WTC11 (cell line): Measurements from ENCODE around the gene PKHD1. TPM values are rescaled to one million over a fixed set of nuclear protein-coding genes. Genes with fewer than 3 reads are reported as not detected.

Experiments
- ATAC-seq: fragments of 200-7000 bp; cut with Tn5 transposase; 2 replicates; pipeline ENCODE4 v1.10.0; 2021; ENCODE audit warnings: mild to moderate bottlenecking, moderate library complexity
- CTCF ChIA-PET: fragments of 300-600 bp; sonication (Branson Sonifier 250); formaldehyde crosslinking; loops from one replicate; lab custom pipeline; 2021; ENCODE audit warnings: antibody characterized with exemption; lab: Charles Lee
- POLR2A ChIA-PET: fragments of 350-600 bp; sonication (Branson Sonifier 250); formaldehyde crosslinking; loops from one replicate; lab custom pipeline; 2021; ENCODE audit warnings: antibody characterized with exemption; lab: Charles Lee
- DNase-seq: peaks from one replicate; pipeline ENCODE4 v3.0.0; 2021; ENCODE audit warnings: low spot score
- H3K27ac Mint-ChIP-seq: 2 replicates; pipeline ENCODE4 v1.8.0; 2021; ENCODE audit warnings: mixed read lengths
- H3K27me3 Mint-ChIP-seq: 2 replicates; pipeline ENCODE4 v1.8.0; 2021; ENCODE audit warnings: low read depth, mild to moderate bottlenecking, moderate library complexity, mixed read lengths
- H3K36me3 Mint-ChIP-seq: 2 replicates; pipeline ENCODE4 v1.8.0; 2021; ENCODE audit warnings: mixed read lengths
- H3K4me1 Mint-ChIP-seq: 2 replicates; pipeline ENCODE4 v1.8.0; 2022; ENCODE audit warnings: mixed read lengths
- H3K4me3 Mint-ChIP-seq: 2 replicates; pipeline ENCODE4 v1.8.0; 2021; ENCODE audit warnings: mild to moderate bottlenecking, moderate library complexity, mixed read lengths
- H3K9me3 Mint-ChIP-seq: 2 replicates; pipeline ENCODE4 v1.8.0; 2021; ENCODE audit warnings: mixed read lengths
- CBFB ChIP-seq: sonication (generic); formaldehyde crosslinking; IDR thresholded peaks from 2 replicates; pipeline ENCODE4 v1.8.1; 2022; ENCODE audit warnings: mild to moderate bottlenecking, low read depth, missing genetic modification reagents
- ELF4 ChIP-seq: sonication (generic); formaldehyde crosslinking; IDR thresholded peaks from 2 replicates; pipeline ENCODE4 v1.8.1; 2022; ENCODE audit warnings: low read depth, mild to moderate bottlenecking, moderate library complexity, missing genetic modification reagents
- EMX1 ChIP-seq: fragments of 250-450 bp; sonication (Bioruptor Pico); IDR thresholded peaks from 2 replicates; pipeline ENCODE4 v1.8.0; 2021; ENCODE audit warnings: mild to moderate bottlenecking
- GABPB1 ChIP-seq: sonication (generic); formaldehyde crosslinking; IDR thresholded peaks from 2 replicates; pipeline ENCODE4 v1.8.1; 2023; ENCODE audit warnings: mild to moderate bottlenecking, missing genetic modification reagents
- IRF2 ChIP-seq: sonication (generic); formaldehyde crosslinking; IDR thresholded peaks from 2 replicates; pipeline ENCODE4 v1.8.0; 2022; ENCODE audit warnings: low read depth, missing genetic modification reagents, borderline replicate concordance
- NR2C2 ChIP-seq: sonication (generic); formaldehyde crosslinking; IDR thresholded peaks from 2 replicates; pipeline ENCODE4 v1.8.0; 2022; ENCODE audit warnings: mild to moderate bottlenecking, missing genetic modification reagents
- SP1 ChIP-seq: sonication (generic); formaldehyde crosslinking; conservative IDR thresholded peaks from 2 replicates; pipeline ENCODE4 v1.8.1; 2022; ENCODE audit warnings: missing genetic modification reagents
- ZNF121 ChIP-seq: sonication (generic); formaldehyde crosslinking; IDR thresholded peaks from 2 replicates; pipeline ENCODE4 v1.8.0; 2023; ENCODE audit warnings: missing genetic modification reagents
- ZNF423 ChIP-seq: fragments of 250-450 bp; sonication (Bioruptor Pico); IDR thresholded peaks from 2 replicates; pipeline ENCODE4 v2.1.2; 2022; ENCODE audit warnings: mild to moderate bottlenecking, moderate library complexity
- total RNA-seq: library from RNA; stranded (reverse); gene quantifications from 3 replicates; pipeline ENCODE4 v1.2.3, GENCODE V29; 2021
- TF ChIP-seq, protein P1 (sequence below): fragments of 200-600 bp; IDR thresholded peaks from 2 replicates; pipeline ENCODE4 v1.8.0; 2022; ENCODE audit warnings: antibody characterized with exemption
- TF ChIP-seq, protein P2 (sequence below): sonication (generic); formaldehyde crosslinking; IDR thresholded peaks from 2 replicates; pipeline ENCODE4 v1.8.1; 2022; ENCODE audit warnings: low read depth, mild to moderate bottlenecking, moderate library complexity, missing genetic modification reagents, borderline replicate concordance
- TF ChIP-seq, protein P3 (sequence below): sonication (generic); formaldehyde crosslinking; IDR thresholded peaks from 2 replicates; pipeline ENCODE4 v1.8.1; 2023; ENCODE audit warnings: mild to moderate bottlenecking, missing genetic modification reagents, moderate library complexity
- TF ChIP-seq, protein P4 (sequence below): fragments of 250-450 bp; sonication (Bioruptor Pico); IDR thresholded peaks from 2 replicates; pipeline ENCODE4 v1.9.0; 2021; ENCODE audit warnings: mild to moderate bottlenecking, borderline replicate concordance
- TF ChIP-seq, protein P5 (sequence below): sonication (generic); formaldehyde crosslinking; IDR thresholded peaks from 2 replicates; pipeline ENCODE4 v1.8.1; 2022; ENCODE audit warnings: mild to moderate bottlenecking, missing genetic modification reagents, moderate library complexity, borderline replicate concordance
- TF ChIP-seq, protein P6 (sequence below): sonication (generic); formaldehyde crosslinking; IDR thresholded peaks from 2 replicates; pipeline ENCODE4 v1.8.0; 2023; ENCODE audit warnings: mild to moderate bottlenecking, missing genetic modification reagents

PKHD1 gene
- total RNA-seq, 1 experiment from 2014 or later: 0.15 TPM

DNA sequence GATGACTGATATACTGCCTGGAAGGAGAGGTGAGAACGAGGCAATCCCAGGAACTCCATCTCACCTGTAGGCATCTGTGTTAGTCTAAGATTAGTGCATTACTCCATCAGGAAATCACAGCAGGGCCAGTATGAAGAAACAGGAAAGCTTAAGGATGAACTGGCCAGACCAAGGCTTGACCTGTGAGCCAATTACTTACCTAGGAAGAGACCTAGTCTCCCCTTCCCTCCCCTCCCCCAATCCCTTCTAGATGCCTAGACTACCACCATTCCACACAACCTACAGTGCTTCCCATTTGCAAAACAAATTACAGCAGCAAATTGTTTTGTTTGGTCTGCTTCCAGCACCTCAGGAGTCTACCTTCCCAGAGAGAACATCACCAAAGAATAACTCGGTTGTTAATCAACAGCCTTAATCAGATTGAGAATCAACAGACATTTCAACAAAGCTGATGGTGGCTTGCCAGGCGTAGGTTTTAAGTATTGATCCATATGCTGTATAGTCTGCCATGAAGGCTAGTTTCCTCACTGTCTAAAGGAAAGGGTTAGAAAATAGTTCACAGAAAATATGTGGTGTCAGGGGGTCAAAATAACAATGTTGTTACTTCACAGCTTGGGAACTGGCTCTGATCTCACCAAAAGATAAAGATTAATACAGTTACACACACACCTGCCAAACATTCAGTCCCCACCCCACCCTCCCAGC is 10.1 kb downstream of the PKHD1 start (continued):
- TF ChIP-seq, protein P1, sequence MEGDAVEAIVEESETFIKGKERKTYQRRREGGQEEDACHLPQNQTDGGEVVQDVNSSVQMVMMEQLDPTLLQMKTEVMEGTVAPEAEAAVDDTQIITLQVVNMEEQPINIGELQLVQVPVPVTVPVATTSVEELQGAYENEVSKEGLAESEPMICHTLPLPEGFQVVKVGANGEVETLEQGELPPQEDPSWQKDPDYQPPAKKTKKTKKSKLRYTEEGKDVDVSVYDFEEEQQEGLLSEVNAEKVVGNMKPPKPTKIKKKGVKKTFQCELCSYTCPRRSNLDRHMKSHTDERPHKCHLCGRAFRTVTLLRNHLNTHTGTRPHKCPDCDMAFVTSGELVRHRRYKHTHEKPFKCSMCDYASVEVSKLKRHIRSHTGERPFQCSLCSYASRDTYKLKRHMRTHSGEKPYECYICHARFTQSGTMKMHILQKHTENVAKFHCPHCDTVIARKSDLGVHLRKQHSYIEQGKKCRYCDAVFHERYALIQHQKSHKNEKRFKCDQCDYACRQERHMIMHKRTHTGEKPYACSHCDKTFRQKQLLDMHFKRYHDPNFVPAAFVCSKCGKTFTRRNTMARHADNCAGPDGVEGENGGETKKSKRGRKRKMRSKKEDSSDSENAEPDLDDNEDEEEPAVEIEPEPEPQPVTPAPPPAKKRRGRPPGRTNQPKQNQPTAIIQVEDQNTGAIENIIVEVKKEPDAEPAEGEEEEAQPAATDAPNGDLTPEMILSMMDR: no peak
- TF ChIP-seq ELF4 (CRISPR knock-in tag): no peak
- no peak for TF ChIP-seq EMX1 (CRISPR knock-in tag)
- TF ChIP-seq, protein P2, sequence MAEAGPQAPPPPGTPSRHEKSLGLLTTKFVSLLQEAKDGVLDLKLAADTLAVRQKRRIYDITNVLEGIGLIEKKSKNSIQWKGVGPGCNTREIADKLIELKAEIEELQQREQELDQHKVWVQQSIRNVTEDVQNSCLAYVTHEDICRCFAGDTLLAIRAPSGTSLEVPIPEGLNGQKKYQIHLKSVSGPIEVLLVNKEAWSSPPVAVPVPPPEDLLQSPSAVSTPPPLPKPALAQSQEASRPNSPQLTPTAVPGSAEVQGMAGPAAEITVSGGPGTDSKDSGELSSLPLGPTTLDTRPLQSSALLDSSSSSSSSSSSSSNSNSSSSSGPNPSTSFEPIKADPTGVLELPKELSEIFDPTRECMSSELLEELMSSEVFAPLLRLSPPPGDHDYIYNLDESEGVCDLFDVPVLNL (CRISPR knock-in tag): no peak
- TF ChIP-seq, protein P3, sequence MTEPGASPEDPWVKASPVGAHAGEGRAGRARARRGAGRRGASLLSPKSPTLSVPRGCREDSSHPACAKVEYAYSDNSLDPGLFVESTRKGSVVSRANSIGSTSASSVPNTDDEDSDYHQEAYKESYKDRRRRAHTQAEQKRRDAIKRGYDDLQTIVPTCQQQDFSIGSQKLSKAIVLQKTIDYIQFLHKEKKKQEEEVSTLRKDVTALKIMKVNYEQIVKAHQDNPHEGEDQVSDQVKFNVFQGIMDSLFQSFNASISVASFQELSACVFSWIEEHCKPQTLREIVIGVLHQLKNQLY: no peak
- no peak for TF ChIP-seq GABPB1
- no peak for TF ChIP-seq SP1 (CRISPR knock-in tag)
- TF ChIP-seq, protein P4, sequence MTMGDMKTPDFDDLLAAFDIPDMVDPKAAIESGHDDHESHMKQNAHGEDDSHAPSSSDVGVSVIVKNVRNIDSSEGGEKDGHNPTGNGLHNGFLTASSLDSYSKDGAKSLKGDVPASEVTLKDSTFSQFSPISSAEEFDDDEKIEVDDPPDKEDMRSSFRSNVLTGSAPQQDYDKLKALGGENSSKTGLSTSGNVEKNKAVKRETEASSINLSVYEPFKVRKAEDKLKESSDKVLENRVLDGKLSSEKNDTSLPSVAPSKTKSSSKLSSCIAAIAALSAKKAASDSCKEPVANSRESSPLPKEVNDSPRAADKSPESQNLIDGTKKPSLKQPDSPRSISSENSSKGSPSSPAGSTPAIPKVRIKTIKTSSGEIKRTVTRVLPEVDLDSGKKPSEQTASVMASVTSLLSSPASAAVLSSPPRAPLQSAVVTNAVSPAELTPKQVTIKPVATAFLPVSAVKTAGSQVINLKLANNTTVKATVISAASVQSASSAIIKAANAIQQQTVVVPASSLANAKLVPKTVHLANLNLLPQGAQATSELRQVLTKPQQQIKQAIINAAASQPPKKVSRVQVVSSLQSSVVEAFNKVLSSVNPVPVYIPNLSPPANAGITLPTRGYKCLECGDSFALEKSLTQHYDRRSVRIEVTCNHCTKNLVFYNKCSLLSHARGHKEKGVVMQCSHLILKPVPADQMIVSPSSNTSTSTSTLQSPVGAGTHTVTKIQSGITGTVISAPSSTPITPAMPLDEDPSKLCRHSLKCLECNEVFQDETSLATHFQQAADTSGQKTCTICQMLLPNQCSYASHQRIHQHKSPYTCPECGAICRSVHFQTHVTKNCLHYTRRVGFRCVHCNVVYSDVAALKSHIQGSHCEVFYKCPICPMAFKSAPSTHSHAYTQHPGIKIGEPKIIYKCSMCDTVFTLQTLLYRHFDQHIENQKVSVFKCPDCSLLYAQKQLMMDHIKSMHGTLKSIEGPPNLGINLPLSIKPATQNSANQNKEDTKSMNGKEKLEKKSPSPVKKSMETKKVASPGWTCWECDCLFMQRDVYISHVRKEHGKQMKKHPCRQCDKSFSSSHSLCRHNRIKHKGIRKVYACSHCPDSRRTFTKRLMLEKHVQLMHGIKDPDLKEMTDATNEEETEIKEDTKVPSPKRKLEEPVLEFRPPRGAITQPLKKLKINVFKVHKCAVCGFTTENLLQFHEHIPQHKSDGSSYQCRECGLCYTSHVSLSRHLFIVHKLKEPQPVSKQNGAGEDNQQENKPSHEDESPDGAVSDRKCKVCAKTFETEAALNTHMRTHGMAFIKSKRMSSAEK (CRISPR knock-in tag): no peak
- 0 out of 2 replicates have a peak, but pooled peaks have one; percentile 33 for TF ChIP-seq CBFB (CRISPR knock-in tag)
- no peak for TF ChIP-seq NR2C2
- TF ChIP-seq, protein P5, sequence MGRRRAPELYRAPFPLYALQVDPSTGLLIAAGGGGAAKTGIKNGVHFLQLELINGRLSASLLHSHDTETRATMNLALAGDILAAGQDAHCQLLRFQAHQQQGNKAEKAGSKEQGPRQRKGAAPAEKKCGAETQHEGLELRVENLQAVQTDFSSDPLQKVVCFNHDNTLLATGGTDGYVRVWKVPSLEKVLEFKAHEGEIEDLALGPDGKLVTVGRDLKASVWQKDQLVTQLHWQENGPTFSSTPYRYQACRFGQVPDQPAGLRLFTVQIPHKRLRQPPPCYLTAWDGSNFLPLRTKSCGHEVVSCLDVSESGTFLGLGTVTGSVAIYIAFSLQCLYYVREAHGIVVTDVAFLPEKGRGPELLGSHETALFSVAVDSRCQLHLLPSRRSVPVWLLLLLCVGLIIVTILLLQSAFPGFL (CRISPR knock-in tag): no peak
- TF ChIP-seq ZNF121 (CRISPR knock-in tag): no peak
- TF ChIP-seq, protein P6, sequence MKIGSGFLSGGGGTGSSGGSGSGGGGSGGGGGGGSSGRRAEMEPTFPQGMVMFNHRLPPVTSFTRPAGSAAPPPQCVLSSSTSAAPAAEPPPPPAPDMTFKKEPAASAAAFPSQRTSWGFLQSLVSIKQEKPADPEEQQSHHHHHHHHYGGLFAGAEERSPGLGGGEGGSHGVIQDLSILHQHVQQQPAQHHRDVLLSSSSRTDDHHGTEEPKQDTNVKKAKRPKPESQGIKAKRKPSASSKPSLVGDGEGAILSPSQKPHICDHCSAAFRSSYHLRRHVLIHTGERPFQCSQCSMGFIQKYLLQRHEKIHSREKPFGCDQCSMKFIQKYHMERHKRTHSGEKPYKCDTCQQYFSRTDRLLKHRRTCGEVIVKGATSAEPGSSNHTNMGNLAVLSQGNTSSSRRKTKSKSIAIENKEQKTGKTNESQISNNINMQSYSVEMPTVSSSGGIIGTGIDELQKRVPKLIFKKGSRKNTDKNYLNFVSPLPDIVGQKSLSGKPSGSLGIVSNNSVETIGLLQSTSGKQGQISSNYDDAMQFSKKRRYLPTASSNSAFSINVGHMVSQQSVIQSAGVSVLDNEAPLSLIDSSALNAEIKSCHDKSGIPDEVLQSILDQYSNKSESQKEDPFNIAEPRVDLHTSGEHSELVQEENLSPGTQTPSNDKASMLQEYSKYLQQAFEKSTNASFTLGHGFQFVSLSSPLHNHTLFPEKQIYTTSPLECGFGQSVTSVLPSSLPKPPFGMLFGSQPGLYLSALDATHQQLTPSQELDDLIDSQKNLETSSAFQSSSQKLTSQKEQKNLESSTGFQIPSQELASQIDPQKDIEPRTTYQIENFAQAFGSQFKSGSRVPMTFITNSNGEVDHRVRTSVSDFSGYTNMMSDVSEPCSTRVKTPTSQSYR (CRISPR knock-in tag): no peak

DNA sequence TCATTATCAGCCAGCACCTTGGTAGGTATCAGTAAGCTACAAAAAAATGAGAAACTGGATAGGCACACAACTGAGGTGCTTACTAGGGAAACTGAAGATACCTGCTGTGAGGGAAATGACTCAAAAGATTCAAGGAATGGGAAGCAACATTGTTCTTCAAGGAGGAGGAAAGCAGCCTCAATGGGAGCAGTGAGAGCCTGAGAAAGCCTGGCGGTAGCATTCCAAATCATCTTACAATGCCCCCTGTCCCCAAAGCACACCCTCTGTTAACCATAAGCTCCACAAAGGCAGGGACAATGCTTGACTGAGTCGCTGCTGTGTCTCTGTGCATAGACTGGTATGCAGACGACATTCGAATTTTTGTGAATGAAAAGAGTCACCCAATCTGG is 10.6 kb downstream of the PKHD1 start:
- CTCF ChIA-PET: interaction anchor here (1.1 to 1.2 kb wide), 2 partner anchors 10 to 27 kb away, joined by 3 to 6 read pairs; partner anchors contain the start of gene PKHD1
- peak overlapping the region; percentile 45 for H3K4me3 Mint-ChIP-seq
- ATAC-seq (peak; percentile 82), DNase-seq (no peak)
- H3K27me3 Mint-ChIP-seq: peaks cover 6% of the 10 kb centered on the region; the same call in 1 of the 2 replicates
- H3K4me1 Mint-ChIP-seq: peaks cover 71% of the 10 kb centered on the region
- H3K9me3 Mint-ChIP-seq: no peaks in the 10 kb centered on the region
- H3K27ac Mint-ChIP-seq: peak overlapping the region; percentile 96
- POLR2A ChIA-PET: no interaction called here
- TF ChIP-seq IRF2 (CRISPR knock-in tag): no peak
- TF ChIP-seq, protein P6 (CRISPR knock-in tag): peak; percentile 19; the same call in 1 of the 2 replicates
- peak; percentile 44; the same call in 1 of the 2 replicates for TF ChIP-seq ZNF423 (CRISPR knock-in tag)
- no peaks in the 10 kb centered on the region for H3K36me3 Mint-ChIP-seq
